Sciatic nerve (tissue), 2 donors: ENCODE measurements around the gene PRKCH. TPM values are rescaled to one million over a fixed set of nuclear protein-coding genes. Genes with fewer than 3 reads are reported as not detected.

ENCODE experiments used
- ATAC-seq: fragments of 200-7000 bp; cut with Tn5 transposase; one replicate; pipeline ENCODE4 v1.9.1; 2020; ENCODE audit warnings: mild to moderate bottlenecking, moderate library complexity
- DNase-seq: peaks from one replicate; pipeline ENCODE4 v3.0.0-alpha.2; 2020; ENCODE audit warnings: low spot score
- intact Hi-C: fragments of 100-400 bp; cut with DNase I; formaldehyde crosslinking; loops from one replicate; pipeline ENCODE4 v1.14.2; 2022
- total RNA-seq: library from RNA; stranded (reverse); fragmentation: NEBNext Ultra II Directional; extraction: Animal tissue kit (Norgen Biotek cat#: 25700); gene quantifications from one replicate; pipeline ENCODE4 v1.2.1, GENCODE V29; 2021
- donor health status: DM: no; HTN: no; CAD: no.
- donor health status: DM: no; HTN: no; CAD: no.

Gene PRKCH
- total RNA-seq, 1 donor from 2014 or later = 52.9 TPM

DNA sequence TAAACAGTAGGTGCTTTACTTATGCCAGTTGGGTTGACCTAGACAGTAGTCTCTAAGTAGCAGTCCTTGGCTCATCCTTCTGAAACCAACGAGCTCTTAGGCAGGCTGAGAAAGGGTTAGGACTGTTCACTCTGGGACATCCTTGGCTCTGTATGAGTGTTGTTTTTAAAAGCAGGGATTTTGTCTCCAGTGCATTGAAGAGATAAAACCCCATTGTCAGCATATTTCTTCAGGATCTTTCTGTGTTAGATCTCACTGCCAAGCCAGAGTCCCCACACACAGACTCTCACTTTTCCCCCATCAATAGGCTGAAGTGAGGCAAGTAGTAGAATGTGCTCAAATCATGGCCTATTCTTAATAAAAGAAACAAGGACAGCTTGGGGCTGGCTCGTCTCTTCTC is 250.5 kb downstream of the PRKCH start:
- ATAC-seq (no peak), DNase-seq (no peak)
- intact Hi-C loops = no loop called here

DNA sequence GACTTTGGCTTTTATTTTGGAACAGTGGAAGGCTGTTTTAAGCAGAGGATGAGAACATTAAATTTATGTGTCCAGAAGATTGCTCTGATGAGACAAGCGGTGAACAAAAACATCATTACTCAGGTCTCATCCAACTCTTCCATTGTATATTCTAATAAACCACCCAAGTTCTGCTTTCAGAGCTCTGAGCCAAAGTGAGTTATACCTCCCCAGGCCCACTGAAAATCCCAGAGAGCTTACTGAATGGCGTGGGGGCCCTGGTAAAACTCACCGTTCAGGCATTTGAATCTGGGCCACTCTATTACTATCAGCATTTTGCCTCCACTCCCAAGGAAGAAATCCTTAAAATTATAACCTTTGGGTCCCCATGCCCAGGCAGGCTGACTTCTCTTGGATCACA is 251.9 kb downstream of the PRKCH start:
- intact Hi-C loops = no loop called here
- DNase-seq (no peak), ATAC-seq (no peak)

DNA sequence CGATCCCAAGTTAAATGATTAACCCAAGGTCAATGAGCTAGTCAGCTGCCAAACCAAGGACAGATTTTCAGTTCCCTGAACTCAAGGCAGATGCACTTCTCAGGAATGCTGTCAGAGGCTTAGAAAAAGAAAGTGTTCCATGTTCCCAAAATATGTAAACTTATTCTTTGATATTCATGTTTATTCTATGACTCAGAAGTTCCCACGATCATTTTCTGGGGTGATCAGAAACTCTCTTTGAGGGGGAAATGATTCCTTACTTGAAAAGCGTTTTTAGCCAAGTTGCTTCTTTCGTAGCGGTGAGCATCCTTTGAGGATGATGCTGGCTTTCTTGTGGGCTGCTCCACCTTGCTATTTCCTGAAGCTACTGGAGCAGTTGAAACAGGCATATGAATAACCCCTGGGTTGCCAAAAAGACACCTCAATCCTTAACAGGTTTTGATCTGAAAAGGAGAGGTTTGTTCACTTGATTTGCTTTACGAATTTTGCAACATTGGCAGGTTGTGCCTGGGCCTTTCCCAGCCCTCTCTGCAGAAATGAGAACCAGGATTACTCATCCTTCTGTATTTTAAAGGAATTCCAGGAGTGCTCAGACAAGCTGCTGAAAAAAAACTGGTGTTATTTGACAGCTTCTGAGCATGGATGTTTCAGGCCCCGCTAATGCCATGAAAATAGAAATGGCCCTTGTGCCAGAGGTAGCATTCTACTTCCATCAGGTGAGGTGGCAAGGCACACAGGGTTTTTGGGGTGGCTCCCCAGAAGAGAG is 252.6 kb downstream of the PRKCH start:
- DNase-seq (no peak), ATAC-seq (peak; percentile 10)
- intact Hi-C loops = no loop called here

DNA sequence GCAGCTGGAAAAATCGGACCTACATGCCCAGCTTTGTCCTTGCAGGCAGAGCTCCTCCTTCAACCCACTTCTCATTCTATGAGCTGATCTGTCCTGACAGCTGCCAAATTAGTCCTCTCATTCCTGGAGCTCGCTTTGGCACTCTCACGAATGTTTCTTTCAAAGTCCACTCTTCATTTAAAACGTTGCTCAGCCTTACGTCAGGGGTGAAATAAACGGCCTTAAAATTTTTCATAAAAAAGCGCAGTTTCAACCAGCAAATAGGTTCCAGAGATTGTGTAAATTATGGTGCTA is 253.1 kb downstream of the PRKCH start:
- intact Hi-C loops = no loop called here
- DNase-seq (no peak), ATAC-seq (no peak)

DNA sequence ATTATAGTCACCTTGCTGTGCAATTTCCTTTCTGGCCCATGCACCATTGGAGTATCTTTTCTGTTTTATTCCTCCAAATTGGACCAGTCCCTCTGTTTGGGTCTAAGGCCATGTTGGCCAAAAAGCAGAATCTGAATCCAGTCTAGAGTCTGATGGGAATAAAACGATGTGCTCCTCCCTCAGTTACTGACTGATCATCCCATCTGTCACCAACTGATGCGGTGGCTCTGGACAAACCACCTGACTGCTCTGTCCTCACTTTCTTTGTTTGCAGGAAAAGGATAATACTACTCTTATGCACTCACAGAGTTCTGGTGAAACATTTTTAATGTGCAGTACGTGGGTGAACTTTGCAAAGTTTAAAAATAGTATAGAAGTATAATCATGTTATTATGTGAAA is 253.7 kb downstream of the PRKCH start:
- ATAC-seq = no peak
- intact Hi-C loops = no loop called here
- DNase-seq = no peak

DNA sequence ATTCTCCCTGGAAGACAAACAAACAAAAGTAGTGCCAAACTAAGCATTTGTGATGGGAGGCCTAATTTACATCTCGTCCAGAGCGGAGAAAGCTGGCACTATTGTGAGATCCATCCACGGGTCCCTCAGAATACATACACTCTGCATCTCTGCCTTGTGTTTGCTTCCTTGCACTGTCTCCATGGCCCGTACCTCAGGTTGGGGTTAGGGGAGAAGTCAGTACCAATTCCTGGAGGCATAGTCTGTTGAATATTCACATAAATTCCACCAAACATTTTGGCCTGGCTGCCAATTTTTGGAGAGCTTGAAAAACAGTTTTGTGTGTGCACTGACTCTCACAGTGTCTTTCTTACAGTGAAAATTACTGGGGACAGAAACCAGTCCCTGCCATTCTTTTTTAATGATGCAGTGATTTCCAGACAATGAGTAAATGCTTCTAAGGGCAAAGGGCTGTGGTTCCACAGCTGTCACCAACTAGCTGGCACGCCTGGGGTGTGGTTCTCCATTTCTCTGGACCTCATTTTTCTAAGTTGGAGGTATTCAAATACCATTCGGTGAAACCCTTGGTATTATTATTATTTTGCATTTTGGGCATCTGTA is 254.3 kb downstream of the PRKCH start:
- intact Hi-C loops = no loop called here
- ATAC-seq (no peak), DNase-seq (no peak)

DNA sequence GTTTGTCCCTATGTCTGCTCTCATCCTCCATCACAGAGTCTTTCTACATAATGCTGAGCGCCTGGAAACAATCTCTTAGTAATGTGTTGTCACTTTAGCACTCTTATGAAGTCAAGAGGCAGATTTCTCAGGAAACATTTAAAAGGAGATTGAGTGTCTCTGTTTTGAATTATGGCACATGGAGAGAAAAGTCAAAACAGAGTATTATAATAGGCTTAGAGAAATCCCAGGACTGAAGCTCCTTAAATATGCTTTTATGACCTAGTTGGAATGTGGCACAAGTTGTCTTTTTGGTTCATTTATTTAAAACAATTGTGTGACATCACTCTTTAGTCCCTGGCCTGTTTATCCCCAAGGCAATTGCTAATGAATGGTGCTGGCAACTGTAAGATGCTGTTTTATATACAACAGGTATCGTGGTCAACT is 256.1 kb downstream of the PRKCH start:
- intact Hi-C loops = no loop called here
- DNase-seq (no peak), ATAC-seq (no peak)

DNA sequence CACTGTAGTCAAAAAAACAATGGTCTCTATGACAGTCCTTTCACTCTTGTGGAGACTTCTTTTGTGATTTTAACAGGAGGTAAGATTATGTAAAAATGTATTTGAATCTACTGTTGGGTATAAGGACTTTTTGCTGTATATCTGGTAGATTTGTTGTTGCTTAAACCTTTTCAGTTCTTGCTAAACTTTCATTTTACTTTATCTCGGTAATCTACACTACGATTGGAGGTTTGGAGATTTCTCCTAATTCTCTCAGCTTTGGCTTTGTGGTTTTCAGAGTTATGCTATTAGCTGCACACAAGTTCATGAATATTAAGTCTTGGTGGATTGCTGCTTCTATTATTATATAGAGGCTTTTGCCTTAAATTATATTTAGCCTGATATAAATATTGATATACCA is 257.4 kb downstream of the PRKCH start:
- no peak for DNase-seq
- intact Hi-C loops = no loop called here

DNA sequence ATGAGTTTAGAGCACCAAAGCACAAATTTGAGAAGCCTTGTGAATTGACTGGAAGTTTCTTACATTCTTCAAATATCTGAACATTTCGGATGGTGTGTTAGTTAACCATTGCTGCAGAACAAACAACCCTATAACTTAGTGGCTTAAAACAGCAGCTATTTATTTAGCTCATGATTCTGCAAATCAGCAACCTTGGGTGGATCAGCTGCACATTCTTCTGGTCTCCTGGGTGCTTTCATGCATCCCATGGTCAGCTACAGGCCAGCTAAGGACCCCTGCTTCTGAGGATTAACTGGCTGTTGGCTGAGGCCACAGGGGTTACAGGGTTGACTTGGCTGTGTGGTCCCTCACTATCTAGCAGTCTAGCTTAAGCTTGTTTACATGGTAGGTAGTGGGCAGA is 260.0 kb downstream of the PRKCH start:
- DNase-seq = no peak
- no peak for ATAC-seq
- intact Hi-C loops = no loop called here

More for the DNA sequence above, 257.4 kb downstream of the PRKCH start:
- ATAC-seq = no peak

DNA sequence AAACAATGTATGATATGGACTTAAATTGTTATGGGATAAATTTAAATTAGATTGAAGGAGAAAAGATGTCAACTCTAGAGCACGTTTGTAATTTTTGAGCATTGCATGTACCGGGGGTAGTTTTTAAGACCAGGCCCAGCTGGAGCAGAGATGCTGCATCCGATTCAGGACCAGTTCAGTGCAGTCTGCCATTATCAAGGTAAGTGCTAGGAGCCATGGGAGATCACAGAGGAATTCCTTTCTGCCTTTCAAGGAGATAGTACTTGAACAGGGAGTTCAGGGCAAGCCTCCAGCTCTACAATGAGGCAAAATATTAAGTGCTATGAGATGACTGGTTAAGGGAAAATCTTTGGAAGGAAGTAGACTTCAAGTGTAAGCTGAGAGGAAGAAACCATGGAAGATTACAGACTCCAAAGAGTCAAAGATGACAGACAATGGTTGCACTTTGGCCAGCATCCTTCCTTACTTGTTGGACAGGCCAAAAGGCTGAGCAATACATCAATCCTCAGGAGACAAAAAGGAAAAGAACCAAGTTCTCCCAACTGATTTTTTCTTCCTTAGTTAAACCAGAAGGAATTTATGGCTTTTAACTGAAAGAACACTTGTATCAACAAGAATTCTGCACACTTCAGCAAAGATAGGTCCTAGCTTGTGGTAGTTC is 260.7 kb downstream of the PRKCH start:
- intact Hi-C loops = no loop called here
- peak; percentile 47 for ATAC-seq
- no peak for DNase-seq

DNA sequence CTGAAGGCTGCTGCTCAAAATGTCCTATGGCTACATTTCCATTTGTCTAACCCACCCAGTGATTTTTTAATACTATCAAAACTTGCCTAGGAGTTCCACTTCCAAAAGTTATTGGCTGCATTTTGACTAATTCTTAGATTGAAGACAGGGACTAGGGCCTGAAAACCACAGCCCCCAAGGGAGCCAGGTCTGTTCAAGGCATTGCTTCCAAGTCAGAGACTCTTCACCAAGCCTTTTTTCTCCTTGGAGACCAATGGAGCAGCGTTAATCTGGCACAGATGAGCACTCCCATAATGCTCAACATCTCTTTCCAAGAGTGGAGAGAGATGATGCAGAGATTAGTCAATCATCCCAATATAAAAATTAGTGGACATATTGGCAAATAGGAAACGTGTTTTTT is 261.4 kb downstream of the PRKCH start:
- intact Hi-C loops = no loop called here
- peak; percentile 86 for ATAC-seq

DNA sequence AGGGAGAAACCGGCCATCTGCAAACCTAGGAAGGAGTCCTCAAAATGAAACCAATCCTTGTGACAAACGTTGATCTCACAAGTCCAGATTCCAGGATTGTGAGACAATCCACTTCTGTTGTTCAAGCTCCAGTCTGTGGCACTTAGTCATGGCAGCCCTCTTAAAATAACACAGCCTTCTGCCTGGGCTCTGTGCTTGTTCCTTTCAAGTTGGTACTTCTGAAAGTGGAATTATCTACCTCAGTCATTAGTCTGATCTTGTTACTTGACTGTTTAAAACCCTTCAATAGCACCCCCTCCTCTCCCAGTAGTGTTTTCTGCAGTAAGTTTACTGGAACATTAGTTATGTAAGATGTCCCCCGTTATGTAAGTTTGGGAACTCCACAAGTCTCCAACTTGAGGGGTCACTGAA is 263.0 kb downstream of the PRKCH start:
- intact Hi-C loops = no loop called here
- no peak for DNase-seq
- no peak for ATAC-seq

More for the DNA sequence above, 261.4 kb downstream of the PRKCH start:
- no peak for DNase-seq

DNA sequence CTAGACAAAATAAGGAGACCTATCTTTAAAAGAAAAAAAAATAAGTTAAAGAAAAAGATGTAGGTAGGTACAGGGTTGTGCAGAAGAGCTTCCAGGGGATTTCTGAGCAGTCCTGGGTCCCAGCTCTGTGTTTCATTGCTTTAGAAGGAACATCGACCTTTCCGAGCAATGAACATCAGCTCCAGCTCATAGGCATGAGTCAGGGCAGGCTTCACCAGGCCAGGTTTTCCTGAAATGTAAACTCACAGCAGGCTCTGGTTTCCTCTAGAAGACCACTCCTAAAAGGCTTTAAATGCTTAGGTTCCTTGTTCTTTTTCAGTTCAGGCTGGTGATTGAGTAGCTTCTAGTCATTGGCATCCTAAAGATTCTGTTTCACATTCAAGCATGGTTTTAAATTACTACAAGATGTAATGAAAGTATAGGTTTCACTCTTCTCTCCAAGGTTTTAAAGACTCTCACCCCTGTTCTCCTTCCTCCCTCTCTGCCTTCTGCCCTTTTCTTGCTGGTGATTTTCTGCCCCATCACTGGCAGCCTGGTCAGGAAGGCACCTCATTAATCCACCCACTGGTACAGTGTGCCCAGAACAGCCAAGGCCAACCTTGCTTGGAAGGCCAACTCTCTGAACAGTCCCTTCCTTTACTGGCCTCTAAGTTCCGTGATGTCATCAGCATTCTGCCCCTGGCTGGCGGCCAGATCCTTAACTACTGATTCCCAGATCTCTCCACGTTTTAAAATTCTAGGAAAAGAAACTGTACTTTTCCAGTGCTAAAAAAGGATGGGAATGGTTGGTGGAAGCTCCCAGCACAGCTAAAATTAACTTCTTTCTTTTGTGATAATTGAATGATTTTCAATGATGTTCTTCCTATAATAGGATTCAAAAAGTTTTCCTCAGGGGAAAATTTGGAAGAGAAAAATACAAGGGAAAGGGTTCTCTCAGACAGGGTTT is 264.5 kb downstream of the PRKCH start:
- ATAC-seq (peak; percentile 70), DNase-seq (peak; percentile 79)
- intact Hi-C loops = no loop called here

DNA sequence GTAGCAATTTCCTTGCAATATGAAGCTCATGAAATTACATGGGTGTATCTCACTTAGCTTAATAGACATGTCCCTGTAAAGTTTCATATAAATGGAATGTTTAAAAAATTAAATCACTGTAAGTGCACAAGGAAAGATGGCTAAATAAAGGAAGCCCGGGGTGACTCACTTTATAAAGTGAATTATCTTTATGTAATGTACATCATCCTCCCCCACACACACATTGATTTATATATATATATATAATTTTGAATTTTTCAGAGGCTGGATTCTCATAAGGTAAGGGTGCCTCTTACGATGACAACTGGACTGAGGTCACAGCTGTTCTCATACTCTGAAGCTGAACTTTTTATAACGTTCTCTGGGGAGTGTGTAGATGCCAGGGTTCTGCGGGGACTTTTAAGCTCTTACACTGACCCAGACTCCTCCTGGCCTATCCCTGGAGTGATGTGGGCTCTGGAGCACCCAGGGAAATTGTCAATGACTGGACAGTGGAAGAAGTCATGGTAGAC is 265.2 kb downstream of the PRKCH start:
- no peak for ATAC-seq

DNA sequence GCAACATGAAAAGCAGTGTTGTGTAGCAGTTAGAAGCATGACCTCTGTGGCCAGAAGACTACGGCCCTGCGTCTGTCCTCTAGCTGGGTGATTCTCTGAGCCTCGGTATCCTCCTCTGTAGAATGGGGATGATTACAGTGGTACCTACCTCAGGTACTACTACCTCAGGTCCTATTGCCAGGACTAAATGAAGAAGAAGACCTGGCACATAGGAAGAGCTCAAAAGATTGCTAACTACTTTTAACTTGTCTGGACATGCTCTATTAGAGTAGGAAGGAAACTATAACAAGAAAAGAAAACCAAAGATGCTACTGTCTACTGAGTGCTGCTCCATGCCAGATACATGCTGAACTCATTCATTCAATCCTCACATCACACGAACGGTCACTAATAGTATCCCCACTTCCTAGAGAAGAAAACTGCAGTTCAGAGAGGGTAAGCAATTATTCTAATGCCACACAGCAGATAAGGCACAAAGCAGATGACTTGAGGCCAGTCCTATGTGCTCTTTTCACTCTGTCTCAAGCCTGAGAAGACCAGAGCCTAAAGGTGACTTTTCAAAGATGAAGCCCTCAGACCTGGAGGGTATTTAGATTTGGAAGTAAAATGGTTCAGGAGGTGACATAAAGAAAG is 265.8 kb downstream of the PRKCH start:
- DNase-seq (no peak), ATAC-seq (no peak)
- intact Hi-C loops = no loop called here

More for the DNA sequence above, 265.2 kb downstream of the PRKCH start:
- intact Hi-C loops = no loop called here
- no peak for DNase-seq

DNA sequence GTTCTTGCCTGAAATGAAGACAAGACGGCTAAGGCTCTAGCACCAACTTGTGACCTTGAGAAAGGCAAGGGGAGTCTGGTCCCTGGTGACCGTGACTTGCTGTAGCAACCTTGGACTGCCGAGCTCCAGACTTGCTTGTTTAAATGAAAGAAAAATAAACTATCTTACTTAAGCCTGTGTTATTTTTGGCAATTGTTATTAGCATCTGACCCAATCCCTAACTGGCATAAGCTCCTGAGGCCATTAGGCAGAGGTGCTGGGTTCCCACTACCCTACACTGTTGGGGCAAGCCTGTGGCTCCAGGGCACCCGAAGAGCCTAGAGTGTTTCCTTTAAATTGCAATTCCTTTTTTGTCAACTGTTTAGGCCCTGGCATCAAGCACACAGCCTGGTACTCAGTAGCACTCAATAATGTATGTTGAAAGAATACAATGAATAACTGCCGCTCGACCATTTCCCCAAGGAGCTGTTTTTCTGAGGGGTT is 267.1 kb downstream of the PRKCH start:
- DNase-seq = no peak
- no peak for ATAC-seq
- intact Hi-C loops = no loop called here

DNA sequence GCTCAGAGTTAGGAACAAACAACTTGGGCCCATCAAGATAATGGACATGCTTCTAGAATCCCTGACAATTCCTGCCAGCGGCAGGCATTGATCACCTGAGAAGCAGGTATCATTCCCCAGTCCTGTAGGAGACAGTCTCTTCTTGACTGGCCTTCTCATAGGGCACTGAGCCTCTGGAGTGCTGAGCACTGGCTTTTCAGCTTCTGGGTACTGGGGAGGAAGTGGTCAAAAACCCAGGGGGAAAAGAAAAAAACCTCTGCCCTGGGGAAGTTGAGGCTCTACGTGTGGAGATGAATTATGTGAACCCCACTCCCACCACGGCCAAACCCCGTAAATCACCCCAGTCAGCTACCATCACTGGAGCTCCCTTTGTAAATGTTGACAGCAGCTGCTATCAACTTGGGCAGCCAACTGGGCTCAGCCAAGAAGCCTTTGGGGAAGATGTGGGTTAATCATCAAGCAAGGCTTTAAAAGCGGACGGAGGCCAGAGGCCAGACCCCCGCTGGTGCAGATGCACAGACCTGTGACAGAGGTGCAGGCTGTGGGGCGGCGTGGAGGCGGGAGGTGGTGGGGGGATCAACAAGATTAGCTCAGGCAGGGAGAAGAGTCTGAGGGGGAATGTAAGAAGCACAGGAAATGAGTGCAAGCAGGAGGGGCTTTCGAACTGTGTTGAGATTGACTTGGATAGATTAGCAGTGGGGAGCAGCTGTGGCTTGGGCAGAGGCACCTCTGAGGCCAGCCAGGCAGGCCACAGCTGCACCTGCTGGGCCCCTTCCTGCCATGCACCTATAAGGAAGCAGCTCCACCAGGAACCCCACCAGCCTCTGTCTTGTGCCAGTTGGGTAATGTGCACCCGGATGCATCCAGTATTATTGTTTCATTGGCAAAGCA is 268.6 kb downstream of the PRKCH start:
- no peak for ATAC-seq
- intact Hi-C loops = no loop called here
- DNase-seq = no peak

DNA sequence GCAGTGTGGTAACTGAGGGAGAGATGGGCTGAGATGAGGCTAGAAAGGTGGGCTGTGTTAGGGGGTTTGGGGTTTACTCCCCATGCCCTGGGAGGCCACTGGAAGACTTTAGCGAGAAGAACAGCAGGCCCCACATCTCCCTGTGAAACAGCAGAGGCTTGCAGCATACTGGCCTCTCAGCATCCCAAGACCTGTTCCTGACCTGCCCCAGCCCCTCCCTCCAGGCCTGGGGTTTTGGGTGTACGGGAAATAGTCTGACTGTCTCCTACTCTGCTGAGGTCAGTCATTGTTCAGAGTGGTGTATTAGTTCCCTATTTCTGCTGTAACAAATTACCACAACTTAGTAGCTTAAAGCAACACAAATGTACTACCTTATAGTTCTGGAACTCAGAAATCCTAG is 270.5 kb downstream of the PRKCH start:
- intact Hi-C loops = no loop called here
- DNase-seq (no peak), ATAC-seq (no peak)
